Gastroesophageal sphincter (tissue), 3 donors: ENCODE results near the gene SGIP1.

Source experiments
- CTCF ChIP-seq, 4 experiments: fragments of 200-600 bp in 2 of 4; fragments of 450-650 bp in 2 of 4; sonication (generic) in 1 of 4; IDR thresholded peaks; one replicate each; pipeline ENCODE4 v1.5.1; 2017 to 2019; ENCODE audit warnings: antibody characterized with exemption in 4 of 4, mild to moderate bottlenecking in 2 of 4, moderate library complexity in 2 of 4
- POLR2A ChIP-seq, 2 donors: fragments of 450-650 bp; IDR thresholded peaks; one replicate each; pipeline ENCODE4 v1.6.1; 2017; ENCODE audit warnings: antibody characterized with exemption in 2 of 2, mild to moderate bottlenecking in 2 of 2, moderate library complexity in 1 of 2
- POLR2AphosphoS5 ChIP-seq: sonication (generic); formaldehyde crosslinking; IDR thresholded peaks from one replicate; pipeline ENCODE4 v1.6.1; 2017; ENCODE audit warnings: antibody characterized with exemption

GRCh38 chr1:66599899-66600737, 66.2 kb downstream of the SGIP1 start:
- TF ChIP-seq POLR2AphosphoS5 (no peak), CTCF (IDR thresholded peaks at IDR 0.05) (no peak), POLR2A (IDR thresholded peaks at IDR 0.05) (no peak)
